ENCODE data around the gene PI3.
"Not testable (repeated sequence)": the region's sequence is repeated elsewhere in the genome, so short reads cannot be mapped to it uniquely, and the experiment has no call there.

PI3 gene

GRCh38 chr20:45174434-45175364 is at the start of gene PI3:
TSS of gene PI3 (plus strand) at chr20:45174902. CDS start at chr20:45174923, 21 bp downstream.
- no peak for DNase-seq

- no peak for DNase-seq
Observed at GRCh38 chr20:45128099-45128498, 46.6 kb upstream of the PI3 start.

- DNase-seq = no peak
Observed at GRCh38 chr20:45136911-45137310, 37.8 kb upstream of the PI3 start.

- DNase-seq = peak; percentile 30
Observed at GRCh38 chr20:45138561-45139300, 36.0 kb upstream of the PI3 start.

GRCh38 chr20:45139733-45140375 is 34.8 kb upstream of the PI3 start:
- DNase-seq = not testable (repeated sequence)

- no peak for DNase-seq
Observed at GRCh38 chr20:45140836-45141235, 33.9 kb upstream of the PI3 start.

- DNase-seq = no peak
Observed at GRCh38 chr20:45149062-45149461, 25.6 kb upstream of the PI3 start.

GRCh38 chr20:45152405-45152804 is 22.3 kb upstream of the PI3 start:
- DNase-seq = no peak

GRCh38 chr20:45153147-45153546 is 21.6 kb upstream of the PI3 start:
- no peak for DNase-seq

GRCh38 chr20:45153752-45154151 is 20.9 kb upstream of the PI3 start:
- DNase-seq = no peak

- DNase-seq = no peak
Observed at GRCh38 chr20:45154183-45154582, 20.5 kb upstream of the PI3 start.

GRCh38 chr20:45154794-45155193 is 19.9 kb upstream of the PI3 start:
- DNase-seq = not testable (repeated sequence)

GRCh38 chr20:45156713-45157112 is 18.0 kb upstream of the PI3 start:
- no peak for DNase-seq

GRCh38 chr20:45157962-45158361 is 16.7 kb upstream of the PI3 start:
- DNase-seq = no peak

GRCh38 chr20:45163083-45163803 is 11.5 kb upstream of the PI3 start:
- DNase-seq = no peak

GRCh38 chr20:45164906-45165305 is 9.8 kb upstream of the PI3 start:
- no peak for DNase-seq

- DNase-seq = no peak
Observed at GRCh38 chr20:45173522-45173921, 1.2 kb upstream of the PI3 start.

- no peak for DNase-seq
Observed at GRCh38 chr20:45176526-45177267, 2.0 kb downstream of the PI3 start.

GRCh38 chr20:45179166-45179565 is 4.5 kb downstream of the PI3 start:
- no peak for DNase-seq

GRCh38 chr20:45181639-45182038 is 6.9 kb downstream of the PI3 start:
- DNase-seq = no peak

GRCh38 chr20:45183084-45183483 is 8.4 kb downstream of the PI3 start:
- no peak for DNase-seq

GRCh38 chr20:45187693-45188092 is 13.0 kb downstream of the PI3 start:
- no peak for DNase-seq

Data from stimulated activated naive CD4-positive, alpha-beta T cell treated with Interleukin-2 at 50 U/mL for 16 hours (primary cell).